NCI-H226 (cell line): ENCODE data around the gene TPRKB.
"Not testable (repeated sequence)": the region's sequence is repeated elsewhere in the genome, so short reads cannot be mapped to it uniquely, and the experiment has no call there.

Experiments used
- DNase-seq: peaks from one replicate; pipeline ENCODE4 v3.0.0-alpha.2; 2015

TPRKB gene

GRCh38 chr2:73736855-73737779 lies at the start of gene TPRKB:
Gene TPRKB (minus strand): TSS chr2:73737345. CDS start chr2:73734569, 2,776 bp downstream.
- DNase-seq, result peak; percentile 97

DNA sequence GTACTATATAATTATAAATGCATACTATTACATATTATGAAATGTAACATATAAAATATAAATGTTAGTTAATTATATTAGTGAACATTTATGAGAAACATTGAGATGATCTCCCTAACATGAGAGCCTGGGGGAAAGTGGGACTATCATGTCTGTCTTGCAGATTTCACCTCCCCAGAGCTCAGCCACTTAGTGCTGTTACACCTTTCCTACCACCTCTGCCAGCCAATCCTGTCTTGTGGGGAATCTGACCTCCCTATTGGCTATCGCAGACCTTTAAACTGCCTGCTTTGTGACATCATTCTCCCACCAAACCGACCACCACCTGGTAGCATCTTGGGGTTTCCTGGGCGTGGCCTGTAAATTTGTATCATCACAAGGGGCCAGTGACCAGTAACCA lies 46.7 kb upstream of the TPRKB start, which contains the start of gene C2orf78:
TSS of gene C2orf78 (plus strand) at position 301 of the 400 bp plus-strand sequence. CDS start 127 bp downstream, outside the sequence.
- not testable (repeated sequence) for DNase-seq

DNA sequence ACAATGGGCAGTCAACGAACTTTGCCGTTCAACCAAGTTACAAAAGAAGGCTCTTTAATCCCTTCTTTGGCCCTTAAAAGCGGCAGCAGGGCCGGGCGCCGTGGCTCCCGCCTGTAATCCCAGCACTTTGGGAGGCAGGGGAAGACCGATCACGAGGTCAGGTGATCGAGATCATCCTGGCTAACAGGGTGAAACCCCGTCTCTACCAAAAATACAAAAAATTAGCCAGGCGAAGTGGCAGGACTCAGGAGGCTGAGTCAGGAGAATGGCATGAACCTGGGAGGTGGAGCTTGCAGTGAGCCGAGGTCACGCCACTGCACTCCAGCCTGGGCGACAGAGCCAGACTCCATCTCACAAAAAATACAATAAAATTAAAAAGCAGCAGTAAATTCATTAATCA lies 46.3 kb upstream of the TPRKB start:
- not testable (repeated sequence) for DNase-seq

GRCh38 chr2:73780237-73780582 lies 43.1 kb upstream of the TPRKB start:
- no peak for DNase-seq

DNA sequence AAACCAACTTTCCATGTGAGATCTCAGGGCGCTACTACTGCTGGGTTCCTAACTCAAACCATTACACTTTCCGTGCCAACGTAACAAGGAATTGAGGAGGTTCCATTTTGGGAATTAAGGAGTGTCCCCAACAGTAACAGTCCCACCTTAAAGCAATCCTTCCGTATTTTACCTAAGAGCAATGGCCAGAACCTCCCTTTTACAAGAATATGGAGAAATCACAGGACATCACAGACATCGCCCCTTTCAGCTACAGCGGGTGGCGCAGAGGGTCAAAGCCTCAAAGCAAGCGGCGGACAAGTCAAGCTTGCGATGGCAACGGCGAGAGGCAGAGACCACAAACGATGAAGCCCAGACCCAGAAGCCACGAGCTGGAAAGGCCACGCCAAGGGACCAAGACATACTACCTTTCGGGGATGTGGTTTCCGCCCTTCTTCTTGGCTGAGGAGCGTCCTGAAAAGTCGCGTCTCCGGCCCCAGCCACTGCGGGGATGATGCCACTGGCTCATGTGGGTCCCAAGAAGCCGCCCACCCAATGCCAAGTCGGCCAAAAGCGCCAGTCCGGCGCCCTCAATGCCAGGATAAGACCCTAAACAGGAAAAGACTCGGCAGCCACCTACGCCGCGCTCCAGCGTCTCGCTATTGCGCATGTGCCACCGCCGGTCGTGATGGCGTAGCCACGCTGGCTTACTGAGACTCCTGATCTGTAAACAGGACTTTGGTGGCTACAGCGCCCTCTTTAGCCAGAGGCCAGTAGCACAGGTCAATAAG lies 42.5 kb upstream of the TPRKB start, which contains the start of gene DUSP11:
TSS of gene DUSP11 (minus strand) at position 637 of the 770 bp plus-strand sequence. CDS start at position 508, 129 bp downstream.
- DNase-seq, result peak; percentile 86

GRCh38 chr2:73778867-73779466 lies 41.8 kb upstream of the TPRKB start:
- not testable (repeated sequence) for DNase-seq

- peak; percentile 39 for DNase-seq
Observed at GRCh38 chr2:73776869-73777519, 39.8 kb upstream of the TPRKB start.

DNA sequence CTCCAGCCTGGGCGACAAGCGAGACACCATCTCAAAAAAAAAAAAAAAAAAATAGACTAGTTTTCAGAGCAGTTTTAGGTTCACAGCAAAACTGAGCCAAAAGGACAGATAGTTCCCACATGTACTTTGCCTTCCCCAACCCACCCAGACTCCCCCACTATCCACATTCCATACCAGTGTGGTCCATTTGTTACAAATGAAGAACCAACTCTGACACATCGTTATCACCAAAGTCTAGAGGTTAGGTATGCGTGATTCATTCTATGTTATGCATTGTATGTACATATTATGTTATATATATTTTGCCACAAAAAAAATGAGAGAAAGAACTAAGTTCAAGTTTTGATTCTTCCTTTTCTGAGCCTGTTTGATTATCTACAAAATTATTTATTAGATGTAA lies 39.2 kb upstream of the TPRKB start:
- peak; percentile 36 for DNase-seq

GRCh38 chr2:73772819-73773218 lies 35.7 kb upstream of the TPRKB start:
- no peak for DNase-seq

DNA sequence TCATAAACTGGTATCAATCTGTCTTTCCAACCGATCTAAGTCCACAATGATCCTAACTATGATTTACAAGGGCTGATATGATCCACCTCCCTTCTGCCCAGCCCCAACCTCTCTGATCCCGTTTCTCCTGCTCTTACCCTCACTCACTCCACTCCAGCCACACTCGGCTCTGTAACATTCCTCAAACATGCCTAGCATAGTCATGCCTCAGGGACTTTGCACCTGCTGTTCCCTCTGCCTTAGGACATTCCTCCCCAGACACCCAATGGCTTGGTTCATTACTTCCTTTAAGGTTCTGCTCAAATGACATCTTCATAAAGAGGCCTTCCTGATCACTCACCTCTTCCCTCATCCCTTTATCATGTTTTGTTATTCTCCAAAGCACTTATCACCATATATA lies 33.6 kb upstream of the TPRKB start:
- no peak for DNase-seq

GRCh38 chr2:73766994-73767393 lies 29.8 kb upstream of the TPRKB start:
- no peak for DNase-seq

GRCh38 chr2:73766349-73766748 lies 29.2 kb upstream of the TPRKB start:
- no peak for DNase-seq

GRCh38 chr2:73764945-73765344 lies 27.8 kb upstream of the TPRKB start:
- DNase-seq, result no peak

DNA sequence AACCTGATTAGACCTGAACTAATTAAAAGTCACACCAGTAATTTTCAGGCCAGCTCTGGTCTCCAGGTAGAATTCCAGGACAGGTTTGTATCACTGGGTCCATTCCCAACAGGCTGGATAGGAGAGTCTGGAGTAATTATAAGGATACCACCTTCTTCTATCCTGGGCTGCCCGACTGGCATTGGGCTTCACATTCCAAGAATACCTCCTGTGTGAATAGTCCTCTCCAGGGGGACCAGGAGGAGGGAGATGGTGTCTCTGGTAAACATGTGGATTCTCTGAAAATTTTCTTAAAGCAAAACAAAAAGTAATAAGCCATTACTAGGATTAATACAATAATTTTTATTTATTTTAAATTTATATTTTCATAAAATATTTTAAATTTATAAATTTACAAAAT lies 25.4 kb upstream of the TPRKB start:
- DNase-seq, result peak; percentile 71

GRCh38 chr2:73759904-73760303 lies 22.8 kb upstream of the TPRKB start:
- no peak for DNase-seq

DNA sequence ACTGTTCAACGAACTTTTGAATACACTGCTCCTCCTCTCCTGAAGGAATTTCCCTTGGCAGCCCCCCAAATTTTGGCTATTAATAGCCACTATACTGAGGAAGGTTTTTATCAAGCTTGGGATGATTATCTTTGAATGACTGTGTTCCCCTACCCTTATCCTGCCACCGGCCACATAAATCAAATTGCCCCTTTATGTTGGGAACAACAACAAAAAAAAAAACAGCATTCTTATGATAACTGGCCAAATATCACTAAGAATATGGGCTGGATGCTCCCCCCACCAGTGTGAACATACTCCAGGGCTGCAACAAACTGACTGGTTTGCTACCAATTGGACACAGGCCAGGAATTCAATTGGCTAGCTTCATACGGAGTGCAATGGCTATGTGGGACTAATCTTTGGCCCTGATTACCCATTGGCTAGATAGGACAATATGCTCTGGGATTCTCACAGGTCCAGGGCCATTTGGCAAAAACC lies 22.2 kb upstream of the TPRKB start:
- DNase-seq, result peak; percentile 59

GRCh38 chr2:73754332-73754731 lies 17.2 kb upstream of the TPRKB start:
- DNase-seq, result not testable (repeated sequence)

DNA sequence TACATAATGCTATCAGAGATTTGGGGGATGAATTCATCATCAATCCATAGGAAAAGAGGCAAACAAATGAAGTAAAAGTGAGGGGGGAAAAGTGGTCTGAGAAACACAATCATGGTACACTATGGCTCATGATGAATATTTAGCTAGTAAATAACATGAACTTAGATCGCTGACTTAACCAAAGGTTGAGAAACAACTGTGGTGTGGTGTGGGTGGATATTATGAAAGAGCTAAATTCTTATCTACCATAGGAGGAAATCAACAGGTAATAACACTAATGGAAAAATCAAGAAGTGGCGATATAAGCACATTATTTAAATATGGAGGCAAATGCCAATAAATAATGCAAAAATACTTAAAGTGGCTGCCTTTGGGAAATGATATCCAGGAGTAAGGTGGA lies 12.2 kb upstream of the TPRKB start:
- no peak for DNase-seq

DNA sequence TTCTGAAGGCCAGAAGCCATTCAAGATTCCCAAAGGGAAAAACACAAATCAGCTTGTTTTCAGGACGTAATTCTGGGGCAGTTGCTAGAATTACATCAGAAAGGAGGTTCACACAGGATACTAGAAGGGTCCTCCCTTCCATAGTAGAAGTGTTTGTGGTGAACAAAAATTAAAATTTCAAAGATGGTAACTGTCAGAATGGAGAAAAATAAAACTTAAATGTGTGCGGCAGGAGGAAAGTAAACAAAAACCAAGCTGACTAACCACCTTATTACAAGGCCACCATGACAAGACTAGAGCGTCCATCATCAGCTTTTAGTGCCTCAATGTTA lies 9.7 kb upstream of the TPRKB start:
- no peak for DNase-seq

- no peak for DNase-seq
Observed at GRCh38 chr2:73746015-73746876, 9.1 kb upstream of the TPRKB start.

GRCh38 chr2:73740767-73741166 lies 3.6 kb upstream of the TPRKB start:
- DNase-seq, result no peak

DNA sequence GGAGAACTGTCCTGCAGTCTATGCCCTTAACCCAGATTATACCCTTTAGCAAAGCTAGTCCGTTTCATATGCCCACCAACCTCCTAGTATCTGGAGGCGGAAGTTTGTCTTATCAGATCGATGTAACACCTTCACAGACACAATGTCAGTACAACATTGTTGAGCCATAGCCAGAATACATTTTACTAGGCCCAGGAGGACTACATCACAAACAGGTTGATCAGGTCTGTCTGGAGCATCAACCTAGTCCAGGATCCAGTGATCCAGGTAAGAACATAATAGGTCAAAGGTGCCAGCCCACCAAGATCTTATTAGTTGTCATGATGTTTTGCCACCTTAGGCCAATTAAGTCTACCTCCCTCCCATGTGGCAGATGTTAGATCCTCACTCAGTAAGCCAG lies 2.0 kb upstream of the TPRKB start:
- DNase-seq, result no peak
